Fibroblast of skin of right biceps (primary cell): ENCODE data around the gene GABRB1.
A peak's percentile ranks its signal among the peaks of the same experiment; 100 is the strongest.

ENCODE experiments used
- DNase-seq: peaks from one replicate; pipeline ENCODE4 v3.0.0-alpha.2; 2013

GABRB1 gene

GRCh38 chr4:47031011-47031678 is at the start of gene GABRB1:
Gene GABRB1, plus strand, starts transcription at chr4:47031567.
- DNase-seq: peak; percentile 28

- DNase-seq: no peak
Observed at GRCh38 chr4:46984781-46985180, 46.6 kb upstream of the GABRB1 start.

GRCh38 chr4:46986922-46987638 is 44.3 kb upstream of the GABRB1 start:
- no peak for DNase-seq

GRCh38 chr4:46992338-46992737 is 39.0 kb upstream of the GABRB1 start:
- DNase-seq: no peak

- DNase-seq: no peak
Observed at GRCh38 chr4:46993075-46994006, 38.0 kb upstream of the GABRB1 start, which contains the start of gene GABRA4. Gene GABRA4, minus strand, starts transcription at chr4:46993581. Its CDS starts 157 bp downstream, at chr4:46993424.

- DNase-seq: no peak
Observed at GRCh38 chr4:46994007-46994405, 37.4 kb upstream of the GABRB1 start.

GRCh38 chr4:46999566-46999965 is 31.8 kb upstream of the GABRB1 start:
- no peak for DNase-seq

GRCh38 chr4:47000406-47000805 is 31.0 kb upstream of the GABRB1 start:
- DNase-seq: no peak

- no peak for DNase-seq
Observed at GRCh38 chr4:47002580-47002979, 28.8 kb upstream of the GABRB1 start.

GRCh38 chr4:47010347-47010911 is 20.9 kb upstream of the GABRB1 start:
- DNase-seq: no peak

- DNase-seq: no peak
Observed at GRCh38 chr4:47010912-47011446, 20.4 kb upstream of the GABRB1 start.

- DNase-seq: no peak
Observed at GRCh38 chr4:47012676-47013075, 18.7 kb upstream of the GABRB1 start.

GRCh38 chr4:47013373-47013772 is 18.0 kb upstream of the GABRB1 start:
- no peak for DNase-seq

- DNase-seq: no peak
Observed at GRCh38 chr4:47017081-47017480, 14.3 kb upstream of the GABRB1 start.

- peak; percentile 10 for DNase-seq
Observed at GRCh38 chr4:47017494-47017893, 13.9 kb upstream of the GABRB1 start.

- no peak for DNase-seq
Observed at GRCh38 chr4:47031751-47032404, 511 bp downstream of the GABRB1 start.

- DNase-seq: peak; percentile 32
Observed at GRCh38 chr4:47032405-47033106, 1.2 kb downstream of the GABRB1 start.

- no peak for DNase-seq
Observed at GRCh38 chr4:47038263-47038662, 6.9 kb downstream of the GABRB1 start.

- no peak for DNase-seq
Observed at GRCh38 chr4:47040828-47041227, 9.5 kb downstream of the GABRB1 start.

- no peak for DNase-seq
Observed at GRCh38 chr4:47043821-47044220, 12.5 kb downstream of the GABRB1 start.

GRCh38 chr4:47045261-47045660 is 13.9 kb downstream of the GABRB1 start:
- no peak for DNase-seq

GRCh38 chr4:47049347-47049746 is 18.0 kb downstream of the GABRB1 start:
- no peak for DNase-seq
